AG04449 (cell line): ENCODE data around the gene ZCCHC14.

Experiments used
- CTCF ChIA-PET: fragments of 350-600 bp; formaldehyde crosslinking; extraction: SDS; loops from one replicate; lab custom pipeline; 2021; ENCODE audit warnings: antibody characterized with exemption; lab: Yijun Ruan, JAX
- POLR2A ChIA-PET: fragments of 400-600, 350-600 bp; formaldehyde crosslinking; extraction: SDS; loops from one replicate; lab custom pipeline; 2020; ENCODE audit warnings: antibody characterized with exemption, inconsistent platforms; lab: Yijun Ruan, JAX
- DNase-seq: peaks from one replicate; pipeline ENCODE4 v3.0.0-alpha.2; 2010; ENCODE audit warnings: low read depth, low spot score
- H3K4me3 ChIP-seq: 2 replicates; pipeline ENCODE4 v1.5.1; 2011; ENCODE audit warnings: low read depth, mild to moderate bottlenecking, control low read depth, low read length
- CTCF ChIP-seq: IDR thresholded peaks from one replicate; pipeline ENCODE4 v1.5.1; 2011; ENCODE audit warnings: mild to moderate bottlenecking, moderate library complexity, low read length, control low read depth, inconsistent platforms; ENCODE audit not compliant: insufficient read depth; ENCODE audit errors: missing control alignments

ZCCHC14 gene

GRCh38 chr16:87539113-87539512 lies 46.3 kb upstream of the ZCCHC14 start:
- DNase-seq, result no peak
- H3K4me3 ChIP-seq, result no peak overlapping the region
- ChIA-PET CTCF (interaction anchor here (0.8 to 3.2 kb wide), 7 partner anchors 9 to 122 kb away, joined by 3 to 10 read pairs (median 4); no protein-coding TSS in a partner anchor), POLR2A (interaction anchor here (0.7 kb wide), 1 partner anchor 33 kb away, joined by 3 read pairs; no protein-coding TSS in a partner anchor)
- TF ChIP-seq CTCF, result no peak

- H3K4me3 ChIP-seq, result no peak overlapping the region
- DNase-seq, result no peak
- POLR2A ChIA-PET, result interaction anchor here (0.7 kb wide), 1 partner anchor 33 kb away, joined by 3 read pairs; no protein-coding TSS in a partner anchor
- no peak for TF ChIP-seq CTCF
- CTCF ChIA-PET, result interaction anchor here (1.5 to 3.2 kb wide), 5 partner anchors 10 to 122 kb away, joined by 4 to 10 read pairs (median 5); no protein-coding TSS in a partner anchor
Measured at GRCh38 chr16:87538594-87538993, 45.8 kb upstream of the ZCCHC14 start.

GRCh38 chr16:87538160-87538559 lies 45.3 kb upstream of the ZCCHC14 start:
- no peak for DNase-seq
- POLR2A ChIA-PET, result no interaction called here
- CTCF ChIA-PET, result interaction anchor here (1.2 to 3.2 kb wide), 6 partner anchors 9 to 121 kb away, joined by 3 to 10 read pairs (median 4); no protein-coding TSS in a partner anchor
- H3K4me3 ChIP-seq, result no peak overlapping the region
- TF ChIP-seq CTCF, result no peak

GRCh38 chr16:87536795-87537142 lies 43.9 kb upstream of the ZCCHC14 start:
- ChIA-PET POLR2A (no interaction called here), CTCF (no interaction called here)
- no peak for DNase-seq
- TF ChIP-seq CTCF, result no peak
- no peak overlapping the region for H3K4me3 ChIP-seq

GRCh38 chr16:87535855-87536794 lies 43.3 kb upstream of the ZCCHC14 start:
- no peak overlapping the region for H3K4me3 ChIP-seq
- no peak for DNase-seq
- no peak for TF ChIP-seq CTCF
- POLR2A ChIA-PET, result no interaction called here
- CTCF ChIA-PET, result interaction anchor here (0.6 to 1.8 kb wide), 2 partner anchors 14 to 97 kb away, joined by 4 read pairs; no protein-coding TSS in a partner anchor

GRCh38 chr16:87535457-87535854 lies 42.6 kb upstream of the ZCCHC14 start:
- CTCF ChIA-PET, result interaction anchor here (0.6 to 1.8 kb wide), 3 partner anchors 11 to 97 kb away, joined by 4 read pairs; no protein-coding TSS in a partner anchor
- no peak overlapping the region for H3K4me3 ChIP-seq
- no peak for TF ChIP-seq CTCF
- no peak for DNase-seq
- POLR2A ChIA-PET, result no interaction called here
